Measurements from ENCODE around the gene RSBN1L. TPM values are rescaled to one million over a fixed set of nuclear protein-coding genes. Genes with fewer than 3 reads are reported as not detected.
"Not testable (repeated sequence)": the region's sequence is repeated elsewhere in the genome, so short reads cannot be mapped to it uniquely, and the experiment has no call there.

Gene RSBN1L
- total and polyA plus RNA-seq, 4 donors = 7.3 to 53.2 (median 12.9) TPM

DNA sequence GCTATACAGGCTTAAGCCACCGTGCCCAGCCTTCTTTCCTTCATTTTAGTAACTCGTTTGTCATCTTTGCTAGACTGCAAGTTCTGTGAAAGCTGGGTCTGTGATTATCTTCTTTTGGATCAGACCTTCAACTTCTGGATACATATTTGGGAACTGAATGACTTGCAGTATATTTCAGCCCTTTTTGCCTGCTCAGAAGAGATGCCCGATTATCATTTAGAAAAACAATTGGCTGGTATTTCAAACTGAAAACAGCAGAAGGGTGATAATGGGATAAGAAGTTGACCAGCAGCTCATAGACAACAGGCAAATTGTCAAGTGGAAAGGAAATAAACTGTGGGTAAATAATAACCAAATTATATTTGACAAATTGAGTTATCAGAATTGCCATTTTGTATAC is 14.6 kb downstream of the RSBN1L start:
- WGBS, 2 donors = 88 to 92% methylated on average over 3 of the region's 3 CpGs
- ATAC-seq (ENCODE audit: insufficient read depth, low FRiP score) = no peak
- Histone ChIP-seq H3K27me3 (ENCODE audit: control insufficient read depth in 3 of 3, insufficient read depth in 3 of 3, low read length in 2 of 3) (no peaks in the 10 kb centered on the region), H3K4me1 (ENCODE audit: control insufficient read depth in 5 of 5, insufficient read depth in 5 of 5, low read length in 5 of 5) (peaks cover 0 to 6% (median 0%) of the 10 kb centered on the region in 5 donors), H3K4me3 (no peak overlapping the region), H3K27ac (ENCODE audit: low read depth in 1 of 2, low read length in 1 of 2) (no peak overlapping the region), H3K9ac (ENCODE audit: insufficient read depth in 1 of 2, low read length in 2 of 2) (no peak overlapping the region), H3K36me3 (ENCODE audit: control insufficient read depth in 4 of 4, insufficient read depth in 4 of 4, low read length in 4 of 4) (peaks cover 0 to 8% (median 2%) of the 10 kb centered on the region in 4 donors), H3K9me3 (ENCODE audit: control insufficient read depth in 4 of 4, insufficient read depth in 3 of 4, low read length in 3 of 4) (no peaks in the 10 kb centered on the region)
- no peak for DNase-seq
- TF ChIP-seq, protein P1, sequence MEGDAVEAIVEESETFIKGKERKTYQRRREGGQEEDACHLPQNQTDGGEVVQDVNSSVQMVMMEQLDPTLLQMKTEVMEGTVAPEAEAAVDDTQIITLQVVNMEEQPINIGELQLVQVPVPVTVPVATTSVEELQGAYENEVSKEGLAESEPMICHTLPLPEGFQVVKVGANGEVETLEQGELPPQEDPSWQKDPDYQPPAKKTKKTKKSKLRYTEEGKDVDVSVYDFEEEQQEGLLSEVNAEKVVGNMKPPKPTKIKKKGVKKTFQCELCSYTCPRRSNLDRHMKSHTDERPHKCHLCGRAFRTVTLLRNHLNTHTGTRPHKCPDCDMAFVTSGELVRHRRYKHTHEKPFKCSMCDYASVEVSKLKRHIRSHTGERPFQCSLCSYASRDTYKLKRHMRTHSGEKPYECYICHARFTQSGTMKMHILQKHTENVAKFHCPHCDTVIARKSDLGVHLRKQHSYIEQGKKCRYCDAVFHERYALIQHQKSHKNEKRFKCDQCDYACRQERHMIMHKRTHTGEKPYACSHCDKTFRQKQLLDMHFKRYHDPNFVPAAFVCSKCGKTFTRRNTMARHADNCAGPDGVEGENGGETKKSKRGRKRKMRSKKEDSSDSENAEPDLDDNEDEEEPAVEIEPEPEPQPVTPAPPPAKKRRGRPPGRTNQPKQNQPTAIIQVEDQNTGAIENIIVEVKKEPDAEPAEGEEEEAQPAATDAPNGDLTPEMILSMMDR (IDR thresholded peaks at IDR 0.05; ENCODE audit: control extremely low read depth, extremely low read depth) = no peak

DNA sequence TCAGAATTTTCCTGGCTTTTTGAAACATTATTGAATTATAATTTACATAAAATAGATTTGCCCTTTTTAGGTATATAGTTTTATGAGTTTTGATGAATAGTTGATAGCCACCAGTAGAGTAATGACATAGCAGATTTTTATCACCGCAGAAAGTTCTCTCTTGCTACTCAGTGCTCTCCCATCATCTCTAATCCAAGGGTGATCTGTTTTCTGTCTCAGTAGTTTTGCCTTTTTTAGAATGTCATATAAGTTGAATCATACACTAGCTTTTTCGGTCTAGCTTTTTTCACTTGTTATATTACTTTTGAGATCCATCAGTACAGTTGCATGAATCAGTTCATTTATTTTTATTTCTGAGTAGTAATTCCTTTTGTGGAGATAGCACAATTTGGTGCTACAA is 17.9 kb downstream of the RSBN1L start:
- H3K4me3 ChIP-seq = no peak overlapping the region
- WGBS, 2 donors = 62 to 79% methylated on average over 2 of the region's 2 CpGs
- no peaks in the 10 kb centered on the region for H3K27me3 ChIP-seq (ENCODE audit: control insufficient read depth in 3 of 3, insufficient read depth in 3 of 3, low read length in 2 of 3)
- H3K9ac ChIP-seq (ENCODE audit: insufficient read depth in 1 of 2, low read length in 2 of 2) = no peak overlapping the region
- no peak overlapping the region for H3K27ac ChIP-seq (ENCODE audit: low read depth in 1 of 2, low read length in 1 of 2)
- TF ChIP-seq, protein P1 (IDR thresholded peaks at IDR 0.05; ENCODE audit: control extremely low read depth, extremely low read depth) = no peak
- DNase-seq (no peak), ATAC-seq (ENCODE audit: insufficient read depth, low FRiP score) (no peak)
- peaks cover 0 to 5% (median 0%) of the 10 kb centered on the region in 4 donors for H3K36me3 ChIP-seq (ENCODE audit: control insufficient read depth in 4 of 4, insufficient read depth in 4 of 4, low read length in 4 of 4)
- no peaks in the 10 kb centered on the region for H3K9me3 ChIP-seq (ENCODE audit: control insufficient read depth in 4 of 4, insufficient read depth in 3 of 4, low read length in 3 of 4)
- peaks cover 0 to 8% (median 0%) of the 10 kb centered on the region in 5 donors for H3K4me1 ChIP-seq (ENCODE audit: control insufficient read depth in 5 of 5, insufficient read depth in 5 of 5, low read length in 5 of 5)

GRCh38 chr7:77714931-77715330 is 18.7 kb downstream of the RSBN1L start:
- H3K36me3 ChIP-seq (ENCODE audit: control insufficient read depth in 4 of 4, insufficient read depth in 4 of 4, low read length in 4 of 4); H3K4me3 ChIP-seq; H3K4me1 ChIP-seq (ENCODE audit: control insufficient read depth in 5 of 5, insufficient read depth in 5 of 5, low read length in 5 of 5); ATAC-seq (ENCODE audit: insufficient read depth, low FRiP score); H3K9me3 ChIP-seq (ENCODE audit: control insufficient read depth in 4 of 4, insufficient read depth in 3 of 4, low read length in 3 of 4); DNase-seq; H3K9ac ChIP-seq (ENCODE audit: insufficient read depth in 1 of 2, low read length in 2 of 2); H3K27ac ChIP-seq (ENCODE audit: low read depth in 1 of 2, low read length in 1 of 2); H3K27me3 ChIP-seq (ENCODE audit: control insufficient read depth in 3 of 3, insufficient read depth in 3 of 3, low read length in 2 of 3): not testable (repeated sequence)

- H3K9ac ChIP-seq (ENCODE audit: insufficient read depth in 1 of 2, low read length in 2 of 2) = no peak overlapping the region
- H3K4me3 ChIP-seq = no peak overlapping the region
- H3K36me3 ChIP-seq (ENCODE audit: control insufficient read depth in 4 of 4, insufficient read depth in 4 of 4, low read length in 4 of 4) = peaks cover 0 to 2% (median 0%) of the 10 kb centered on the region in 4 donors
- ATAC-seq (ENCODE audit: insufficient read depth, low FRiP score) (no peak), DNase-seq (no peak)
- no peak overlapping the region for H3K27ac ChIP-seq (ENCODE audit: low read depth in 1 of 2, low read length in 1 of 2)
- no peaks in the 10 kb centered on the region for H3K27me3 ChIP-seq (ENCODE audit: control insufficient read depth in 3 of 3, insufficient read depth in 3 of 3, low read length in 2 of 3)
- H3K4me1 ChIP-seq (ENCODE audit: control insufficient read depth in 5 of 5, insufficient read depth in 5 of 5, low read length in 5 of 5) = peaks cover 0 to 2% (median 0%) of the 10 kb centered on the region in 5 donors
- 97 to 99% methylated on average over 3 of the region's 3 CpGs for WGBS, 2 donors
- H3K9me3 ChIP-seq (ENCODE audit: control insufficient read depth in 4 of 4, insufficient read depth in 3 of 4, low read length in 3 of 4) = no peaks in the 10 kb centered on the region
- TF ChIP-seq, protein P1 (IDR thresholded peaks at IDR 0.05; ENCODE audit: control extremely low read depth, extremely low read depth) = no peak
Measured at GRCh38 chr7:77716804-77717203, 20.5 kb downstream of the RSBN1L start.

GRCh38 chr7:77717566-77717965 is 21.3 kb downstream of the RSBN1L start:
- H3K4me1 ChIP-seq (ENCODE audit: control insufficient read depth in 5 of 5, insufficient read depth in 5 of 5, low read length in 5 of 5); H3K27me3 ChIP-seq (ENCODE audit: control insufficient read depth in 3 of 3, insufficient read depth in 3 of 3, low read length in 2 of 3); H3K36me3 ChIP-seq (ENCODE audit: control insufficient read depth in 4 of 4, insufficient read depth in 4 of 4, low read length in 4 of 4); H3K9ac ChIP-seq (ENCODE audit: insufficient read depth in 1 of 2, low read length in 2 of 2); H3K9me3 ChIP-seq (ENCODE audit: control insufficient read depth in 4 of 4, insufficient read depth in 3 of 4, low read length in 3 of 4); H3K4me3 ChIP-seq; DNase-seq; ATAC-seq (ENCODE audit: insufficient read depth, low FRiP score); H3K27ac ChIP-seq (ENCODE audit: low read depth in 1 of 2, low read length in 1 of 2): not testable (repeated sequence)
- WGBS, 2 donors = 96% methylated on average over 5 of the region's 5 CpGs
